Right lobe of liver (tissue), 4 donors: ENCODE results near the gene PPP2R3C.

Source experiments
- CTCF ChIP-seq, 4 donors: fragments of 200-600 bp in 3 of 4; fragments of 450-650 bp in 1 of 4; IDR thresholded peaks; one replicate each; pipeline versions ENCODE4 v1.5.1 to v1.8.0; 2016 to 2022; ENCODE audit warnings: antibody characterized with exemption in 4 of 4, mild to moderate bottlenecking in 2 of 4
- POLR2A ChIP-seq: fragments of 450-650 bp; IDR thresholded peaks from one replicate; pipeline ENCODE4 v1.6.1; 2017; ENCODE audit warnings: antibody characterized with exemption, mild to moderate bottlenecking
- donor health status: DM: no; HTN: no; CAD: no.
- donor health status: DM: no; HTN: no; CAD: no.
- donor health status: DM: no; HTN: yes; CAD: no.

GRCh38 chr14:35164849-35165248 lies 43.1 kb upstream of the PPP2R3C start:
- no peak for TF ChIP-seq CTCF (IDR thresholded peaks at IDR 0.05)
- TF ChIP-seq POLR2A, result no peak
